ENCODE data around the gene TTC12. TPM values are rescaled to one million over a fixed set of nuclear protein-coding genes. Genes with fewer than 3 reads are reported as not detected.

The TTC12 gene
- polyA plus RNA-seq, 4 donors: 3.0 to 17.8 (median 6.0) TPM

GRCh38 chr11:113377681-113378412 lies 63.5 kb downstream of the TTC12 start:
- Histone ChIP-seq H3K9me3 (ENCODE audit: control insufficient read depth in 2 of 2, insufficient read depth in 1 of 2, low read depth in 1 of 2, low read length in 1 of 2) (no peaks in the 10 kb centered on the region), H3K4me3 (ENCODE audit: low read depth in 1 of 3, low read length in 3 of 3) (no peak overlapping the region), H3K36me3 (ENCODE audit: control insufficient read depth in 3 of 3, insufficient read depth in 2 of 3, low read depth in 1 of 3, low read length in 3 of 3) (peaks cover 0 to 2% (median 0%) of the 10 kb centered on the region in 3 donors), H3K27ac (ENCODE audit: low read depth in 1 of 3, low read length in 2 of 3) (no peak overlapping the region), H3K27me3 (ENCODE audit: control insufficient read depth in 3 of 3, insufficient read depth in 3 of 3, low read length in 3 of 3) (no peaks in the 10 kb centered on the region), H3K4me1 (ENCODE audit: control insufficient read depth in 3 of 3, insufficient read depth in 2 of 3, low read depth in 1 of 3, low read length in 2 of 3) (no peaks in the 10 kb centered on the region)
- DNase-seq (no peak), FAIRE-seq (no peak)
- WGBS, 3 donors: 49 to 59% (median 54%) methylated on average over 7 of the region's 7 CpGs

DNA sequence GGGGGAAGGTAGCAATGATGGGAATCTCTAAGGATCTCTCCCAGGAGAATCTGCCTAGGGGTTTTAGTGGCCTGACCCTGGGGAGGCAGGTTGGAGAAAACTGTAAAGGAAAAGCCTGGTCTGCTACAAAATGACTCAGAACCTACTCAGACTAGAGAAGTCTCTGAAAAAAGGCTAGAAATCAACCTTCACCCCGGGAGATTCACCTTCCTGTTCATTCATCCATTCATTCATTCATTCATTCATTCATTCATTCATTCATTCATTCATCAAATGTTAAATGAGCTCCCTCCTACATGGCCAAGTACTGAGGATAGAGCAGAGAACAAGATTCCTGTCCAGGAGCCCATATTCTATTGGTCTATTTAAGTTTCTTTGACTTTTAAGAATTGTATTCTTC lies 64.3 kb downstream of the TTC12 start:
- Histone ChIP-seq H3K4me1 (ENCODE audit: control insufficient read depth in 3 of 3, insufficient read depth in 2 of 3, low read depth in 1 of 3, low read length in 2 of 3) (no peaks in the 10 kb centered on the region), H3K9me3 (ENCODE audit: control insufficient read depth in 2 of 2, insufficient read depth in 1 of 2, low read depth in 1 of 2, low read length in 1 of 2) (no peaks in the 10 kb centered on the region), H3K4me3 (ENCODE audit: low read depth in 1 of 3, low read length in 3 of 3) (no peak overlapping the region), H3K36me3 (ENCODE audit: control insufficient read depth in 3 of 3, insufficient read depth in 2 of 3, low read depth in 1 of 3, low read length in 3 of 3) (no peaks in the 10 kb centered on the region), H3K27ac (ENCODE audit: low read depth in 1 of 3, low read length in 2 of 3) (no peak overlapping the region), H3K27me3 (ENCODE audit: control insufficient read depth in 3 of 3, insufficient read depth in 3 of 3, low read length in 3 of 3) (no peaks in the 10 kb centered on the region)
- FAIRE-seq (no peak), DNase-seq (no peak)
- 48 to 59% (median 55%) methylated on average over 1 of the region's 1 CpG for WGBS, 3 donors

DNA sequence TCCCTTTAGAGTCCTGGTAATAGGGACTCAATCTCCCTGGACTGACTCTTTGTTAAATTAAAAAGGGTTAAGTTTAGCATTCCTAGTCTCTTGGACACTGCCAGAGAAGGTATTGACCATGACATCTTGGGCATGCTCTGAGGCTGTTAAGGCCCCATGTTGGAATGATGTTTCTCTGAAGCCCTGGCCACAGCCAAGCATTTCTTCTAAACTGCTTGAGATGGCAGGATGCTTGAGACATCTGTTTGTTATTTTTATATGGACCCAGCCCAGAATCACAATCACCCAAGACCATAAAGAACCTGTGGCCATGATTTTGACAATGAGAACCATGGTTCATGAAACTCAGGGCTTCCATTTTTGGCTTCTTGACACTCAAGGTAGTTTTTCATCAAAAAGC lies 67.7 kb downstream of the TTC12 start:
- Histone ChIP-seq H3K27ac (ENCODE audit: low read depth in 1 of 3, low read length in 2 of 3) (no peak overlapping the region), H3K4me1 (ENCODE audit: control insufficient read depth in 3 of 3, insufficient read depth in 2 of 3, low read depth in 1 of 3, low read length in 2 of 3) (no peaks in the 10 kb centered on the region), H3K36me3 (ENCODE audit: control insufficient read depth in 3 of 3, insufficient read depth in 2 of 3, low read depth in 1 of 3, low read length in 3 of 3) (no peaks in the 10 kb centered on the region), H3K27me3 (ENCODE audit: control insufficient read depth in 3 of 3, insufficient read depth in 3 of 3, low read length in 3 of 3) (peaks cover 0 to 6% (median under 1%) of the 10 kb centered on the region in 3 donors), H3K9me3 (ENCODE audit: control insufficient read depth in 2 of 2, insufficient read depth in 1 of 2, low read depth in 1 of 2, low read length in 1 of 2) (no peaks in the 10 kb centered on the region), H3K4me3 (ENCODE audit: low read depth in 1 of 3, low read length in 3 of 3) (no peak overlapping the region)
- DNase-seq (no peak), FAIRE-seq (no peak)

DNA sequence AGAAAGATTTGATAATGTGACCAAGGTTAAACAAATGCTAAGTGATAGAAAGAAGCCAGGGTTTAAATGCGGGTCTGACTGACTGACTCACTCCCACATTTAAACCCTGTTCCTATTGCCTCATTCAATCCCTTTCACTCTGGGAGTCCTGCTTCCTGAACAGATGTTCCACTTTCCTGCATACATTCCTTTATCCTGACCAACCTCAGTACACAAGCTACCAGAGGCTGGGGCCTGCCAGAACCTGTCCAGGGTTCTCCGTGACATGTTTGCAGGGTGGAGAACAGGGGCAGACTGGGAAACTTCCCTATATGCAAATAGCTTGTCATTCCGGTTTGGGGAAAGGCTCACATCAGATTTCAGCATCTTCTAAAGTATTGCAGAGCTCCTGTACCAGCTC lies 70.2 kb downstream of the TTC12 start:
- Histone ChIP-seq H3K4me3 (ENCODE audit: low read depth in 1 of 3, low read length in 3 of 3) (no peak overlapping the region), H3K4me1 (ENCODE audit: control insufficient read depth in 3 of 3, insufficient read depth in 2 of 3, low read depth in 1 of 3, low read length in 2 of 3) (peaks cover 0 to 4% (median 0%) of the 10 kb centered on the region in 3 donors), H3K36me3 (ENCODE audit: control insufficient read depth in 3 of 3, insufficient read depth in 2 of 3, low read depth in 1 of 3, low read length in 3 of 3) (no peaks in the 10 kb centered on the region), H3K9me3 (ENCODE audit: control insufficient read depth in 2 of 2, insufficient read depth in 1 of 2, low read depth in 1 of 2, low read length in 1 of 2) (no peaks in the 10 kb centered on the region), H3K27me3 (ENCODE audit: control insufficient read depth in 3 of 3, insufficient read depth in 3 of 3, low read length in 3 of 3) (peaks cover 0 to 18% (median 12%) of the 10 kb centered on the region in 3 donors), H3K27ac (ENCODE audit: low read depth in 1 of 3, low read length in 2 of 3) (no peak overlapping the region)
- FAIRE-seq (no peak), DNase-seq (no peak)
- WGBS, 3 donors: 61 to 72% (median 69%) methylated on average over 3 of the region's 3 CpGs

DNA sequence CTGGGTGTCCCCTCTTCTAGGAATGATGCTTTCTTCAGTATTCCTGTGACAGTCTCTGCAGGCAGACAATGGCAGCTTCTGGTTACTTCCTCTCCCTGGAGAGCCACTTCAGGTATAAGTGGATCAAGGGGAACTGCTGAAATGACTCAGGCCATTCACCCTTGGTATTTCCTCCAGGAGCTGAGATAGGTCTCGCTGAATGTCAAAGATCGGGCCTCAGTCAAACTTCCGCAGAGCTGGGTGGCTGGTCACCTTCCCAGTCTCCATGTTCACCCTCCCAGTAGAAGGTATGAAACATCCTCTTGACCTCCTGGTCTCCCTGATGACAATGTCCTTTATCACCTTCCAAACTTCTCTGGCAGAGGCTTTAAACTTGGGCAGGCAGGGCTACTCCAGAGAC lies 71.4 kb downstream of the TTC12 start:
- DNase-seq (no peak), FAIRE-seq (no peak)
- Histone ChIP-seq H3K4me1 (ENCODE audit: control insufficient read depth in 3 of 3, insufficient read depth in 2 of 3, low read depth in 1 of 3, low read length in 2 of 3) (peaks cover 0 to 4% (median 0%) of the 10 kb centered on the region in 3 donors), H3K27me3 (ENCODE audit: control insufficient read depth in 3 of 3, insufficient read depth in 3 of 3, low read length in 3 of 3) (peaks cover 0 to 20% (median 12%) of the 10 kb centered on the region in 3 donors), H3K9me3 (ENCODE audit: control insufficient read depth in 2 of 2, insufficient read depth in 1 of 2, low read depth in 1 of 2, low read length in 1 of 2) (no peaks in the 10 kb centered on the region), H3K4me3 (ENCODE audit: low read depth in 1 of 3, low read length in 3 of 3) (no peak overlapping the region), H3K36me3 (ENCODE audit: control insufficient read depth in 3 of 3, insufficient read depth in 2 of 3, low read depth in 1 of 3, low read length in 3 of 3) (no peaks in the 10 kb centered on the region), H3K27ac (ENCODE audit: low read depth in 1 of 3, low read length in 2 of 3) (no peak overlapping the region)
- WGBS, 3 donors: 93 to 95% (median 94%) methylated on average over 3 of the region's 3 CpGs

DNA sequence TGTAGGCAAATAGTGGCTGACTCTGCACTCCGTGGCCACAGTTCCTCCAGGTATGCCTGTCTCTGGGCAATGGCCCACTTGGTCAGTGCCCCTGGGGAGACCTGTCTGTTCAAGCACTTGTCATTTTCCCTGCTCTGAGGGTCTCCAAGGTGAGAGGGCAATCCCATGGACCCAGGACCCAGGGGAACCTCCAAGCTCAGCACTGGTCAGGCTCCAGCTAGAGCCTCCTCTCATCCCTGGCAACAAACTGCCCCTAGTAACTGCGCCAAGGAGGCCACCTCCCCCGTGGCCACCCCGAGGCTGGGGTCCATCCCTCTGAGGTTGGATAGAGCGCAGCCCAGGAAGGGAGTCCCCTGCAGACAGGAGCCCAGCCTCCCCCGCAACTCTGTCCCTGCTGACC lies 72.5 kb downstream of the TTC12 start:
- Histone ChIP-seq H3K4me3 (ENCODE audit: low read depth in 1 of 3, low read length in 3 of 3) (no peak overlapping the region), H3K36me3 (ENCODE audit: control insufficient read depth in 3 of 3, insufficient read depth in 2 of 3, low read depth in 1 of 3, low read length in 3 of 3) (no peaks in the 10 kb centered on the region), H3K27me3 (ENCODE audit: control insufficient read depth in 3 of 3, insufficient read depth in 3 of 3, low read length in 3 of 3) (peaks cover 0 to 20% (median 12%) of the 10 kb centered on the region in 3 donors), H3K4me1 (ENCODE audit: control insufficient read depth in 3 of 3, insufficient read depth in 2 of 3, low read depth in 1 of 3, low read length in 2 of 3) (peaks cover 0 to 4% (median 0%) of the 10 kb centered on the region in 3 donors), H3K9me3 (ENCODE audit: control insufficient read depth in 2 of 2, insufficient read depth in 1 of 2, low read depth in 1 of 2, low read length in 1 of 2) (no peaks in the 10 kb centered on the region), H3K27ac (ENCODE audit: low read depth in 1 of 3, low read length in 2 of 3) (no peak overlapping the region)
- WGBS, 3 donors: 73 to 85% (median 80%) methylated on average over 6 of the region's 6 CpGs
- no peak for DNase-seq
- FAIRE-seq: no peak

DNA sequence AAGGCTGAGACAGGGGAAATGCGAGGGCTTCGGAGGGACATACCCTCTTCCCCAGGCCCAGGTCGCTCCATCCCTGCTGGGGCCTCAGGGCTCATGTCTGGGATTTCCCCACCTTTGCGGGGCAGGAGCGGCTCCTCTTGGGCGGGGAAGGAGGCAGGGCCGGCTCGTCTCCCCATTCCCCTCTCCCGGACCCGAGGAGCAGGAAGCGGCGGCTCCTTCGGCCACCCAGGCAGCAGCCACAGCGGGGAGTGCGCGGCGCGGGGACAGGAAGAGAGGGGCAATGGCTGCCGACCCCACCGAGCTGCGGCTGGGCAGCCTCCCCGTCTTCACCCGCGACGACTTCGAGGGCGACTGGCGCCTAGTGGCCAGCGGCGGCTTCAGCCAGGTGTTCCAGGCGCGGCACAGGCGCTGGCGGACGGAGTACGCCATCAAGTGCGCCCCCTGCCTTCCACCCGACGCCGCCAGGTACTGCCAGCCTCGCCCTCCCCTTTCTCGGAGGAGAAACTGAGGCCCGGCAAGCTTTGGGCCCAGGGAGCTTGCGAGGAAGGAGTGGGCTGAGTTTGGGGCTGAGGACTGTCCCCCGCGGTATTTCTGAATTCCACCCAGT lies 73.3 kb downstream of the TTC12 start, which contains the start of gene ANKK1:
Gene ANKK1 (plus strand): TSS at position 175 of the 607 bp plus-strand sequence. CDS start 106 bp downstream, at position 281.
- no peaks in the 10 kb centered on the region for H3K9me3 ChIP-seq (ENCODE audit: control insufficient read depth in 2 of 2, insufficient read depth in 1 of 2, low read depth in 1 of 2, low read length in 1 of 2)
- H3K4me1 ChIP-seq (ENCODE audit: control insufficient read depth in 3 of 3, insufficient read depth in 2 of 3, low read depth in 1 of 3, low read length in 2 of 3): peaks cover 0 to 4% (median 0%) of the 10 kb centered on the region in 3 donors

DNA sequence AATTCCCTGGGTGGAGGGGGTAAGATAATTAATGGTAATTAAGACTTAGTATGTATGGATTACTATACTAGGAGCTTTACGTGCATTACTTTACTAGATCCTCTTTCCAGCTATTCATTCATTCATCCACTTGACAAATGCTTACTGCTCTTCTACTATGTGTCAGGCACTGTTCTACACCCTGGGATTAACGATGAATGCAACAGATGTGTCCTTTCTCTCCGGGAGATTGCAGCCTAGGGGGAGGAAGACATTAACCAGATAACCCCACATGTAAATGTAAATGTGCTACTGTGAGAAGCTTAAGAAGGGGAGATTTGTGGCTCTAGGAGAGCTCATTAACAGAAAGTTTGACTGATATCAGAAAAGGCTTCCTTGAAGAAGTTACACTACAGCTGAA lies 74.9 kb downstream of the TTC12 start:
- 51 to 73% (median 73%) methylated on average over 3 of the region's 3 CpGs for WGBS, 3 donors
- Histone ChIP-seq H3K27ac (ENCODE audit: low read depth in 1 of 3, low read length in 2 of 3) (no peak overlapping the region), H3K4me3 (ENCODE audit: low read depth in 1 of 3, low read length in 3 of 3) (no peak overlapping the region), H3K27me3 (ENCODE audit: control insufficient read depth in 3 of 3, insufficient read depth in 3 of 3, low read length in 3 of 3) (peaks cover 0 to 20% (median 12%) of the 10 kb centered on the region in 3 donors), H3K4me1 (ENCODE audit: control insufficient read depth in 3 of 3, insufficient read depth in 2 of 3, low read depth in 1 of 3, low read length in 2 of 3) (peaks cover 0 to 4% (median 0%) of the 10 kb centered on the region in 3 donors), H3K36me3 (ENCODE audit: control insufficient read depth in 3 of 3, insufficient read depth in 2 of 3, low read depth in 1 of 3, low read length in 3 of 3) (no peaks in the 10 kb centered on the region), H3K9me3 (ENCODE audit: control insufficient read depth in 2 of 2, insufficient read depth in 1 of 2, low read depth in 1 of 2, low read length in 1 of 2) (no peaks in the 10 kb centered on the region)
- DNase-seq: no peak
- no peak for FAIRE-seq

More for the DNA sequence above, 73.3 kb downstream of the TTC12 start, which contains the start of gene ANKK1:
- Histone ChIP-seq H3K36me3 (ENCODE audit: control insufficient read depth in 3 of 3, insufficient read depth in 2 of 3, low read depth in 1 of 3, low read length in 3 of 3) (no peaks in the 10 kb centered on the region), H3K4me3 (ENCODE audit: low read depth in 1 of 3, low read length in 3 of 3) (peak within 1 kb of the TSS in 1 of 3 donors; percentile 5), H3K27ac (ENCODE audit: low read depth in 1 of 3, low read length in 2 of 3) (no peak within 1 kb of the TSS), H3K27me3 (ENCODE audit: control insufficient read depth in 3 of 3, insufficient read depth in 3 of 3, low read length in 3 of 3) (peaks cover 0 to 20% (median 12%) of the 10 kb centered on the region in 3 donors)
- FAIRE-seq: no peak
- DNase-seq: peak; percentile 25 to 51
- 5 to 13% (median 12%) methylated on average over 25 to 46 of the region's 46 CpGs for WGBS, 3 donors

All from small intestine (tissue), 7 donors.